GM12872 (cell line): Measurements from ENCODE around the gene CADM1.

Source experiments
- TF ChIP-seq, protein P1 (sequence below): IDR thresholded peaks from 3 replicates; pipeline ENCODE4 v1.5.1; 2011; ENCODE audit warnings: low read depth, mild to moderate bottlenecking, low read length, moderate library complexity; ENCODE audit not compliant: insufficient read depth

CADM1 gene

DNA sequence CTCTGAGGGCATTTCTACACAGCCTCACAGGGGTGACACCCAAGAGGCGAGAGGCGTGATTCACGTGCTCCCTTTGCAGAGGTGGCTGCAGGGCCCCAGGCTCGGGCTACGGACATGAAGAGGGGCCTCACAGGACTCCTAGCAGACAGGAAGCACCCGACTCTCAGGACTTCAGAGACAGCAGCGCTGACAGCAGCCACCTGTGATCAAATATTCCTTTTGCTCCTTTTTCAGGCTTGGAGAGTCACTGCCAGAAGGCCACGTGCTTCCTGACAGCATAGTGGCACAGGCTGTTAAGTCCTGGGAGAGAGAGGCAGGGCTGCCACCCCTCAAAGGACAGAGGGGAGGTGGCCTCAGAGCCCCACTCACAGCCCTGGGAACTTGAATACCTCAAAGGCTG lies 348.9 kb downstream of the CADM1 start:
- TF ChIP-seq, protein P1, sequence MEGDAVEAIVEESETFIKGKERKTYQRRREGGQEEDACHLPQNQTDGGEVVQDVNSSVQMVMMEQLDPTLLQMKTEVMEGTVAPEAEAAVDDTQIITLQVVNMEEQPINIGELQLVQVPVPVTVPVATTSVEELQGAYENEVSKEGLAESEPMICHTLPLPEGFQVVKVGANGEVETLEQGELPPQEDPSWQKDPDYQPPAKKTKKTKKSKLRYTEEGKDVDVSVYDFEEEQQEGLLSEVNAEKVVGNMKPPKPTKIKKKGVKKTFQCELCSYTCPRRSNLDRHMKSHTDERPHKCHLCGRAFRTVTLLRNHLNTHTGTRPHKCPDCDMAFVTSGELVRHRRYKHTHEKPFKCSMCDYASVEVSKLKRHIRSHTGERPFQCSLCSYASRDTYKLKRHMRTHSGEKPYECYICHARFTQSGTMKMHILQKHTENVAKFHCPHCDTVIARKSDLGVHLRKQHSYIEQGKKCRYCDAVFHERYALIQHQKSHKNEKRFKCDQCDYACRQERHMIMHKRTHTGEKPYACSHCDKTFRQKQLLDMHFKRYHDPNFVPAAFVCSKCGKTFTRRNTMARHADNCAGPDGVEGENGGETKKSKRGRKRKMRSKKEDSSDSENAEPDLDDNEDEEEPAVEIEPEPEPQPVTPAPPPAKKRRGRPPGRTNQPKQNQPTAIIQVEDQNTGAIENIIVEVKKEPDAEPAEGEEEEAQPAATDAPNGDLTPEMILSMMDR: no peak

DNA sequence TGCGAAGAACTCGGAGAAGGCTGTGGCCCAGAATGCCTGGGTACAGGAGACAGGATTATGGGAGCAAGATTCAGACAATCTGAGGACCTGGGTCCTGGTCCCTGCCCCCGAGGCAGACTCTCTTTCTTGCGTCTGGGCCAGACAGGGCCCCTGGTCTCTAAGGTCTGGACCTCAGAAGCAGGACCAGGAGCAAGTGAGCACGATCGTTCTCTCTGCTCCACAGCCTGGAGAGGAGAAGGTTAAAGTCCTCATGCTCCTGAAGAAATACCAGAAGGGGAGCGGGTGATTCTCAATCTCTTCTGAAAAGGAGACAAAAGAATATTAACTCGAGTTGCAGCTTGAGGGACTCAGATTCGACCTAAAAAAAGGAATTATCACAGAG lies 349.9 kb downstream of the CADM1 start:
- TF ChIP-seq, protein P1: no peak

DNA sequence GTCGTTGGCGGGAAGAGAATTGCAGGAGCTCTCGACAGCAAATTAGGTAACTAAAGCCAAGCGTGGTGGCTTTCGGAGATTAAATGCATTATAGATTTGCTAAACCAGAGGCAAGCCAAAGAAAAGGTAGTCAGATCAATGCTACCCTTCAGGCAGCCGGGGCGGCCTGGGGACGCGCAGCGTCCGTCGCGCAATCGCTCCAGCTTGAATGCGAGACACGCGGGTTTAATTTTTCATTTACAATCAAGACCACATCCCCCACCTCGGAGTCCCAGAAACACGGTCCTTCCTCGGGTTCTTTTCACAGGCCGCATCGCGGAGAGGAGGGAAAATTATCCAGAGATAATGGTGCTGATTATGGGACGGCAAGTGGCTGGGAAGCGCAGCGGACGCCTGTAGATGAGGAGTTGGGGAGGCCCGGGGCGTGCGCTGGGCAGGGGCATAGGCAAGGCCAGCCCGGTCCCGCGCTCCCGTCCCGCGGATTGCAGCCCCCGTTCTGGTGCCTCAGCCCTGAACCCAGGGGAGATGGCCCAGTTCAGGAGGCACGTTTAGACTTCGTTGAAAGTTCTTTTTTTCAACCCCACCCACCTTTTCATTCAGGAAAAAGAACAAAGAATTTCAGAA lies 350.4 kb downstream of the CADM1 start:
- TF ChIP-seq, protein P1: no peak

DNA sequence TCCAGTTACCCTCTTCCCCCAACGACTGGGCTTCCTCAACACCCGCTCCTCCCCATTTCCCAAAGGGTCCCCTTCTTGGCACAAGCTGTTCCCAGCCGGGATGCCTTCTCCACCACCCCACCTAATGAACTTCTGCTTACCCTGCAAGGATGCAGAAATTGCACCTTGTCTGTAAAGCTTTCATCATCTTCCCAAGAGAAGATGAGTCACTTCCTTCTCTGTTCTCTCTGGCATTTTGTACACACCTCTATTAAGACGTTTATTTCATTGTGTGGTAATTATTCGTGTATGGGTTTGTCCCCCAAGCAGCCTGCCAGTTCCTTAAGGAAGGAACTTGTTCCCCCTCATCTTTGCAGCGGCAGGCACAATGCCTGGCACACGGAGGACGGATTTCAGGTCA lies 351.1 kb downstream of the CADM1 start:
- TF ChIP-seq, protein P1: no peak

DNA sequence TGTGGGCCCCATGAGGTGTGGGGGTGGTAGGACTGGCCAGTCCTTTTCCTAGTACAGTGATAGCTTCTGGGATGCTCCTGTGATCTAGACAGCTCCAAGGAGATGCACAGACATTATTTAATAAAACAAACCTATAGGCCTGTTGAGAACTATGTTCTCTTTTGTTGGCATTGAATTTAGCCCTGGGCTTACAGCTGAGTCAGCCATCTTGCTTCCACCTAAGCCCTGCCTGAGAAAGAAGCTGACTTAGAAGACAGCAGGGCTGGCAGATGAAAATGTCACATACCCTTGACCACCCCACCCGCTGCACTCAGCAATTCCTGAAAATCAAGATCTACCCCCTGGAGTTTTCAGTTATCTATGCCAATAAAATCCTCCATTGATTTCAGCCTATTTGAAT lies 353.2 kb downstream of the CADM1 start:
- TF ChIP-seq, protein P1: no peak

DNA sequence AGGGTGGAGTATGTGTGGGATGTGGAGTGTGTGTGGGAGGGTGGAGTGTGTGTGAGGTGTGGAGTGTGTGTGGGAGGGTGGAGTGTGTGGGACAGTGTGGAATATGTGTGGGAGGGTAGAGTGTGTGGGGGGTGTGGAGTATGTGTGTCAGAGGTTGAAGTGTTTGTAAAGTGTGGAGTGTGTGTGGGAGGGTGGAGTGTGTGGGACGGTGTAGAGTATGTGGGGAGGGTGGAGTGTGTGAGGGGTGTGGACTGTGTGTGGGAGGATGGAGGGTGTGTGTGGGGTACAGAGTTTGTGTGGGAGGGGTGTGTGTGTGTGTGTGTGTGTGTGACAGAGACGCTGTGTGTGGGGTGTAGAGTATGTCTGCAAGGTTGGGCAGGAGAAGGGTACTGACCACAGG lies 355.5 kb downstream of the CADM1 start:
- TF ChIP-seq, protein P1: no peak

DNA sequence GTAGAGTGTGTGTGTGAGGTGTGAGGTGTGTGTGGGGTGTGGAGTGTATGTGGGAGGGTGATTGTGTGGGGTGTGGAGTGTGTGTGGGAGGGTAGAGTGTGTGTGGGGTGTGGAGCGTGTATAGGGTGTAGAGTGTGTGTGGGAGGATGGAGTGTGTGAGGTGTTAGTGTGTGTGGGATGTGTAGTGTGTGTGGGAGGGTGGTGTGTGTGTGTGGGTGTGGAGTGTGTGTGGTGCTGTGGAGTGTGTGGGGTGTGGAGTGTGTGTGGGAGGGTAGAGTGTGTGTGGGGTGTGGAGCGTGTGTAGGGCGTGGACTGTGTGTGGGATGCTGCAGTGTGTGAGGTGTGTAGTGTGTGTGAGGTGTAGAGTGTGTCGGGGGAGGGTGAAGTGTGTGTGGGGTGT lies 356.1 kb downstream of the CADM1 start:
- TF ChIP-seq, protein P1: no peak
